ENCODE data around the gene NR2F2. TPM values are rescaled to one million over a fixed set of nuclear protein-coding genes. Genes with fewer than 3 reads are reported as not detected.

The NR2F2 gene
- 0.91 and 0.97 TPM in 2 replicates for total RNA-seq

GRCh38 chr15:96330450-96331143, at the start of gene NR2F2:
Gene NR2F2 (plus strand): TSS chr15:96330700. CDS start chr15:96332106, 1,406 bp downstream.

Measured in epithelial cell of umbilical artery (primary cell).